Mammary epithelial cell (primary cell): ENCODE data around the gene KHK.

Experiments
- CTCF ChIP-seq, 2 donors: IDR thresholded peaks in 1 of 2; conservative IDR thresholded peaks in 1 of 2; 2 replicates each; pipeline ENCODE4 v1.5.1; 2011 to 2012; ENCODE audit warnings: inconsistent platforms in 2 of 2, low read length in 2 of 2, mild to moderate bottlenecking in 2 of 2, control low read depth in 1 of 2, low read depth in 1 of 2; ENCODE audit not compliant: insufficient read depth in 1 of 2; ENCODE audit errors: extremely low read depth in 1 of 2
- EZH2 ChIP-seq: IDR thresholded peaks from 2 replicates; pipeline ENCODE4 v1.6.1; 2012; ENCODE audit warnings: low read length, inconsistent platforms, borderline replicate concordance

GRCh38 chr2:27118525-27119329 lies 32.2 kb downstream of the KHK start, which contains the start of gene CGREF1:
- TF ChIP-seq EZH2 (peak; percentile 57), CTCF (conservative IDR thresholded peaks at IDR 0.05 in 1 of 2, IDR thresholded peaks at IDR 0.05 in 1 of 2; ENCODE audit: extremely low read depth in 1 of 2, insufficient read depth in 1 of 2, low read depth in 1 of 2, low read length in 2 of 2) (no peak)
